Tibial nerve (tissue), 4 donors: Measurements from ENCODE around the gene SDSL. TPM values are rescaled to one million over a fixed set of nuclear protein-coding genes. Genes with fewer than 3 reads are reported as not detected.

Experiments
- DNase-seq, 2 donors: peaks; one replicate each; pipeline ENCODE4 v3.0.0-alpha.2; 2019; ENCODE audit warnings: low spot score in 2 of 2
- H3K27ac ChIP-seq, 4 donors: fragments of 200-600 bp; sonication (generic) in 3 of 4; one replicate each; pipeline ENCODE4 v1.5.1; 2017 to 2019; ENCODE audit warnings: mild to moderate bottlenecking in 1 of 4
- H3K27me3 ChIP-seq, 2 donors: fragments of 200-600 bp; sonication (generic) in 1 of 2; one replicate each; pipeline versions ENCODE4 v1.5.1 to v1.6.0; 2017 to 2019
- H3K36me3 ChIP-seq, 3 donors: fragments of 200-600 bp; sonication (generic); one replicate each; pipeline ENCODE4 v1.5.1; 2018 to 2019
- H3K4me1 ChIP-seq, 4 donors: fragments of 200-600 bp; sonication (generic) in 3 of 4; one replicate each; pipeline ENCODE4 v1.5.1; 2017 to 2019
- H3K4me3 ChIP-seq, 4 donors: fragments of 200-600 bp; sonication (generic) in 3 of 4; one replicate each; pipeline ENCODE4 v1.5.1; 2017 to 2019; ENCODE audit warnings: mild to moderate bottlenecking in 1 of 4, moderate library complexity in 1 of 4
- H3K9me3 ChIP-seq, 4 donors: fragments of 200-600 bp; sonication (generic) in 3 of 4; one replicate each; pipeline ENCODE4 v1.5.1; 2017 to 2019
- EP300 ChIP-seq, 2 donors: sonication (generic); formaldehyde crosslinking; IDR thresholded peaks; one replicate each; pipeline ENCODE4 v1.6.1; 2017; ENCODE audit warnings: antibody characterized with exemption in 2 of 2, mild to moderate bottlenecking in 1 of 2
- POLR2A ChIP-seq, 2 donors: fragments of 450-650 bp; IDR thresholded peaks; one replicate each; pipeline ENCODE4 v1.6.1; 2017; ENCODE audit warnings: antibody characterized with exemption in 2 of 2, mild to moderate bottlenecking in 2 of 2, moderate library complexity in 2 of 2
- WGBS, 2 donors: methylation state at CpG; one replicate each; pipeline ENCODE4 v1.1.5; 2018; 5-methylcytosine and 5-hydroxymethylcytosine counted together
- total RNA-seq, 4 donors: library from RNA; depleted of rRNA; stranded (reverse); fragments of >200 nt; gene quantifications; one replicate each; pipeline ENCODE4 v1.1.0, GENCODE V29; 2016
- TF ChIP-seq, protein P1 (sequence below), 5 experiments: fragments of 200-600 bp in 3 of 5; fragments of 450-650 bp in 2 of 5; sonication (generic) in 3 of 5; IDR thresholded peaks; one replicate each; pipeline ENCODE4 v1.5.1; 2016 to 2019; ENCODE audit warnings: antibody characterized with exemption in 5 of 5, mild to moderate bottlenecking in 3 of 5, moderate library complexity in 2 of 5

SDSL gene
- total RNA-seq, 4 donors from 2014 or later = 1.9 to 3.0 (median 2.3) TPM

- Histone ChIP-seq H3K4me1 (no peaks in the 10 kb centered on the region), H3K4me3 (no peak overlapping the region), H3K36me3 (peaks cover 3 to 63% (median 5%) of the 10 kb centered on the region in 3 donors), H3K27ac (no peak overlapping the region), H3K27me3 (no peaks in the 10 kb centered on the region), H3K9me3 (peaks cover 0 to 5% (median 0%) of the 10 kb centered on the region in 4 donors)
- no peak for DNase-seq
- 80 to 88% methylated on average over 9 of the region's 9 CpGs for WGBS, 2 donors
- TF ChIP-seq EP300 (IDR thresholded peaks at IDR 0.05) (no peak), POLR2A (IDR thresholded peaks at IDR 0.05) (no peak)
- TF ChIP-seq, protein P1, sequence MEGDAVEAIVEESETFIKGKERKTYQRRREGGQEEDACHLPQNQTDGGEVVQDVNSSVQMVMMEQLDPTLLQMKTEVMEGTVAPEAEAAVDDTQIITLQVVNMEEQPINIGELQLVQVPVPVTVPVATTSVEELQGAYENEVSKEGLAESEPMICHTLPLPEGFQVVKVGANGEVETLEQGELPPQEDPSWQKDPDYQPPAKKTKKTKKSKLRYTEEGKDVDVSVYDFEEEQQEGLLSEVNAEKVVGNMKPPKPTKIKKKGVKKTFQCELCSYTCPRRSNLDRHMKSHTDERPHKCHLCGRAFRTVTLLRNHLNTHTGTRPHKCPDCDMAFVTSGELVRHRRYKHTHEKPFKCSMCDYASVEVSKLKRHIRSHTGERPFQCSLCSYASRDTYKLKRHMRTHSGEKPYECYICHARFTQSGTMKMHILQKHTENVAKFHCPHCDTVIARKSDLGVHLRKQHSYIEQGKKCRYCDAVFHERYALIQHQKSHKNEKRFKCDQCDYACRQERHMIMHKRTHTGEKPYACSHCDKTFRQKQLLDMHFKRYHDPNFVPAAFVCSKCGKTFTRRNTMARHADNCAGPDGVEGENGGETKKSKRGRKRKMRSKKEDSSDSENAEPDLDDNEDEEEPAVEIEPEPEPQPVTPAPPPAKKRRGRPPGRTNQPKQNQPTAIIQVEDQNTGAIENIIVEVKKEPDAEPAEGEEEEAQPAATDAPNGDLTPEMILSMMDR (IDR thresholded peaks at IDR 0.05) = no peak
These were observed 30.4 kb upstream of the SDSL start for GRCh38 chr12:113391650-113392337.

- no peak overlapping the region for H3K27ac ChIP-seq
- H3K4me3 ChIP-seq = no peak overlapping the region
- no peak for TF ChIP-seq EP300 (IDR thresholded peaks at IDR 0.05)
- TF ChIP-seq POLR2A (IDR thresholded peaks at IDR 0.05) = no peak
- TF ChIP-seq, protein P1 (IDR thresholded peaks at IDR 0.05) = no peak
- H3K36me3 ChIP-seq = peaks cover 0 to 56% (median 3%) of the 10 kb centered on the region in 3 donors
- DNase-seq = no peak
- no peaks in the 10 kb centered on the region for H3K27me3 ChIP-seq
- no peaks in the 10 kb centered on the region for H3K4me1 ChIP-seq
- 77 to 84% methylated on average over 7 of the region's 7 CpGs for WGBS, 2 donors
- H3K9me3 ChIP-seq = peaks cover 0 to 5% (median 0%) of the 10 kb centered on the region in 4 donors
These were observed 29.7 kb upstream of the SDSL start for GRCh38 chr12:113392520-113392919.

- peaks cover 0 to 5% (median 0%) of the 10 kb centered on the region in 4 donors for H3K9me3 ChIP-seq
- no peak for DNase-seq
- 67 to 69% methylated on average over 6 to 15 of the region's 17 CpGs for WGBS, 2 donors
- H3K36me3 ChIP-seq = peaks cover 0 to 50% (median 3%) of the 10 kb centered on the region in 3 donors
- H3K27me3 ChIP-seq = no peaks in the 10 kb centered on the region
- no peaks in the 10 kb centered on the region for H3K4me1 ChIP-seq
- TF ChIP-seq, protein P1 (IDR thresholded peaks at IDR 0.05) = no peak
- TF ChIP-seq POLR2A (IDR thresholded peaks at IDR 0.05) (no peak), EP300 (IDR thresholded peaks at IDR 0.05) (no peak)
- no peak overlapping the region for H3K4me3 ChIP-seq
- no peak overlapping the region for H3K27ac ChIP-seq
These were observed 29.1 kb upstream of the SDSL start for GRCh38 chr12:113392988-113393579.

- Histone ChIP-seq H3K4me1 (no peaks in the 10 kb centered on the region), H3K27ac (no peak overlapping the region), H3K27me3 (peaks cover 0 to 1% of the 10 kb centered on the region in 2 donors), H3K4me3 (no peak overlapping the region), H3K36me3 (peaks cover 0 to 44% (median 0%) of the 10 kb centered on the region in 3 donors), H3K9me3 (peaks cover 0 to 5% (median 0%) of the 10 kb centered on the region in 4 donors)
- TF ChIP-seq POLR2A (IDR thresholded peaks at IDR 0.05) (no peak), EP300 (IDR thresholded peaks at IDR 0.05) (no peak)
- TF ChIP-seq, protein P1 (IDR thresholded peaks at IDR 0.05) = no peak
- WGBS, 2 donors = 85 to 87% methylated on average over 5 of the region's 5 CpGs
- no peak for DNase-seq
These were observed 28.4 kb upstream of the SDSL start for GRCh38 chr12:113393749-113394148.

- Histone ChIP-seq H3K27me3 (peaks cover 0 to 7% of the 10 kb centered on the region in 2 donors), H3K27ac (no peak overlapping the region), H3K4me3 (no peak overlapping the region), H3K4me1 (no peaks in the 10 kb centered on the region), H3K36me3 (peaks cover 0 to 30% (median 0%) of the 10 kb centered on the region in 3 donors), H3K9me3 (peaks cover 0 to 5% (median 0%) of the 10 kb centered on the region in 4 donors)
- no peak for DNase-seq
- no peak for TF ChIP-seq EP300 (IDR thresholded peaks at IDR 0.05)
- no peak for TF ChIP-seq POLR2A (IDR thresholded peaks at IDR 0.05)
- TF ChIP-seq, protein P1 (IDR thresholded peaks at IDR 0.05) = no peak
- 79 to 82% methylated on average over 5 of the region's 5 CpGs for WGBS, 2 donors
These were observed 27.1 kb upstream of the SDSL start for GRCh38 chr12:113395119-113395518.
